GM23248 (cell line): ENCODE results near the gene EIF2S3. TPM values are rescaled to one million over a fixed set of nuclear protein-coding genes. Genes with fewer than 3 reads are reported as not detected.

ENCODE experiments used
- DNase-seq: peaks from one replicate; pipeline ENCODE4 v3.0.0-alpha.2; 2015
- H2AFZ ChIP-seq: fragments of 200-600 bp; sonication (generic); 2 replicates; pipeline ENCODE4 v1.6.1; 2016; ENCODE audit warnings: antibody characterized with exemption
- H3F3A ChIP-seq: fragments of 200-600 bp; sonication (generic); 2 replicates; pipeline ENCODE4 v1.6.1; 2016; ENCODE audit warnings: mild to moderate bottlenecking, antibody characterized with exemption, mixed run types; ENCODE audit not compliant: insufficient read depth
- H3K27ac ChIP-seq: fragments of 200-600 bp; sonication (generic); 2 replicates; pipeline ENCODE4 v1.5.1; 2016; ENCODE audit warnings: mild to moderate bottlenecking
- H3K27me3 ChIP-seq: fragments of 200-600 bp; sonication (generic); replicated peaks from 2 replicates; pipeline ENCODE4 v1.6.1; 2016; ENCODE audit warnings: mild to moderate bottlenecking; ENCODE audit not compliant: insufficient read depth
- H3K36me3 ChIP-seq: fragments of 200-600 bp; sonication (generic); 2 replicates; pipeline ENCODE4 v1.6.1; 2016; ENCODE audit warnings: low read depth, mild to moderate bottlenecking
- H3K4me1 ChIP-seq: fragments of 200-600 bp; sonication (generic); 2 replicates; pipeline ENCODE4 v1.6.1; 2016; ENCODE audit warnings: mild to moderate bottlenecking; ENCODE audit not compliant: insufficient read depth
- H3K4me2 ChIP-seq: fragments of 200-600 bp; sonication (generic); one replicate; pipeline ENCODE4 v1.6.1; 2016; ENCODE audit warnings: mild to moderate bottlenecking; ENCODE audit not compliant: unreplicated experiment
- H3K4me3 ChIP-seq: fragments of 200-600 bp; sonication (generic); 2 replicates; pipeline ENCODE4 v1.5.1; 2016; ENCODE audit warnings: mild to moderate bottlenecking
- H3K79me2 ChIP-seq: fragments of 200-600 bp; sonication (generic); 2 replicates; pipeline ENCODE4 v1.6.1; 2016; ENCODE audit warnings: mild to moderate bottlenecking; ENCODE audit not compliant: insufficient read depth
- H3K9ac ChIP-seq: fragments of 200-600 bp; sonication (generic); 2 replicates; pipeline ENCODE4 v1.6.1; 2016; ENCODE audit warnings: mild to moderate bottlenecking
- H3K9me2 ChIP-seq: fragments of 200-600 bp; sonication (generic); 2 replicates; pipeline ENCODE4 v1.6.1; 2016; ENCODE audit warnings: mixed run types, mild to moderate bottlenecking, moderate library complexity; ENCODE audit not compliant: insufficient read depth
- H3K9me3 ChIP-seq: fragments of 200-600 bp; sonication (generic); one replicate; pipeline ENCODE4 v1.6.1; 2017; ENCODE audit warnings: low read depth
- H4K20me1 ChIP-seq: fragments of 200-600 bp; sonication (generic); 2 replicates; pipeline ENCODE4 v1.6.0; 2016; ENCODE audit not compliant: insufficient read depth
- EZH2 ChIP-seq: fragments of 200-600 bp; sonication (generic); IDR thresholded peaks from 2 replicates; pipeline ENCODE4 v1.6.1; 2018; ENCODE audit warnings: antibody characterized with exemption, mild to moderate bottlenecking; ENCODE audit not compliant: insufficient read depth, poor library complexity, severe bottlenecking
- EZH2phosphoT487 ChIP-seq: fragments of 200-600 bp; sonication (generic); IDR thresholded peaks from 2 replicates; pipeline ENCODE4 v1.6.1; 2018; ENCODE audit warnings: antibody characterized with exemption, moderate library complexity, mild to moderate bottlenecking, low read depth; ENCODE audit not compliant: insufficient read depth
- WGBS, 2 experiments: methylation state at CpG; one replicate each; pipeline ENCODE4 v1.1.6; 2015 to 2017; ENCODE audit warnings: low lambda C conversion rate in 2 of 2, low coverage in 1 of 2; ENCODE audit errors: missing lambda C conversion rate in 2 of 2; 5-methylcytosine and 5-hydroxymethylcytosine counted together
- in situ Hi-C: fragments of 300-500 bp; cut with MboI; formaldehyde crosslinking; loops from 2 replicates; pipeline ENCODE4 v1.15.0; 2020
- polyA plus RNA-seq: library from polyadenylated mRNA; unstranded; fragments of >200 nt; fragmentation: Nextera tagmentation; extraction: Ambion mirVana; gene quantifications from 2 replicates; pipeline ENCODE4 v1.2.1, GENCODE V29; 2016
- total RNA-seq: library from RNA; depleted of rRNA; stranded (reverse); fragments of >200 nt; shearing (Covaris generic); gene quantifications from 2 replicates; pipeline ENCODE4 v1.2.3, GENCODE V29; 2014

The EIF2S3 gene
- total and polyA plus RNA-seq, 2 experiments from 2014 or later: 57.2 to 190 TPM

DNA sequence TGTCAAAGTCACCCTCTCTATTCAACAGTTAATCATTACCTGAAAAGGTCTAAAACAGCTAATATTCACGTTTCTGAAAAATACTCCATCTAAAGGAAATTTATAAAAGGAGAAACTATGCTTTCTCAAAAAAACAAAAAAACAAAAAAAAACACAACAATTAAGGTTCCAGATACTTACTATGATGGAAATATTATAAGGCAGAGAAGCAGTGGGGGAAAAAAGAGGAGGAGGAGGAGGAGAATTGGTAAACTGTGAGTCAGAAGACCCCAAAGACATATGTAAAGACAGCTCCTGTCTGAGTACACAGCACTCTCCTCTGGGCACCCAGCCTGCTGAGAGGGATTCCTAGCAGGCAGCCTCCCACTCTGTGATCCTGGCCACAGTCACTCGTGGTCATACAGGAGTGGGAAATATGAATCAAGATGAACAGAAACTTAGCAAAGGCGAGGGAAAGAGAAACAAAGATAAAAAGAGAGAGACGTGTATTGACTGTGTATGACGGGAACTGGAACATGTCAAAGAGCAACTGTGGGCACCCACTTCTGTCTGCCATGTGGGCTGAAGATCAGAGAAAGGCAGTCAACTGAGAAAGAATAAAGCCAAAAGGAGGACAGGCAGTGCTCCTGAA is 40.3 kb upstream of the EIF2S3 start:
- Histone ChIP-seq H3K27me3 (no peaks in the 10 kb centered on the region), H3F3A (0 out of 2 replicates have a peak, but pooled peaks cover under 1% of the 10 kb centered on the region), H3K9me2 (no peaks in the 10 kb centered on the region), H3K4me3 (no peak overlapping the region), H3K4me1 (peaks cover 2% of the 10 kb centered on the region; the same call in 1 of the 2 replicates), H3K9ac (no peak overlapping the region), H2AFZ (no peak overlapping the region), H3K36me3 (no peaks in the 10 kb centered on the region), H4K20me1 (no peaks in the 10 kb centered on the region), H3K9me3 (no peaks in the 10 kb centered on the region), H3K4me2 (no peak overlapping the region), H3K79me2 (peaks cover 97% of the 10 kb centered on the region), H3K27ac (no peak overlapping the region)
- WGBS, 2 experiments: 60 to 62% methylated on average over 5 of the region's 5 CpGs
- DNase-seq: peak; percentile 12
- TF ChIP-seq EZH2 (no peak), EZH2phosphoT487 (no peak)
- in situ Hi-C loops: no loop called here

GRCh38 chrX:24017674-24018073 is 37.1 kb upstream of the EIF2S3 start:
- DNase-seq: no peak
- H3K9me3 ChIP-seq: no peaks in the 10 kb centered on the region
- H3K27ac ChIP-seq: no peak overlapping the region
- H3K79me2 ChIP-seq: peaks cover 100% of the 10 kb centered on the region
- H3K9me2 ChIP-seq: no peaks in the 10 kb centered on the region
- H3K9ac ChIP-seq: no peak overlapping the region
- TF ChIP-seq EZH2: no peak
- no peak for TF ChIP-seq EZH2phosphoT487
- no peak overlapping the region for H3K4me2 ChIP-seq
- no peak overlapping the region for H2AFZ ChIP-seq
- no peak overlapping the region for H3K4me3 ChIP-seq
- peaks cover 16% of the 10 kb centered on the region for H3K4me1 ChIP-seq
- peaks cover 16% of the 10 kb centered on the region; the same call in 1 of the 2 replicates for H3F3A ChIP-seq
- no peaks in the 10 kb centered on the region for H3K36me3 ChIP-seq
- 92% methylated on average over 8 to 9 of the region's 9 CpGs for WGBS, 2 experiments
- no peaks in the 10 kb centered on the region for H3K27me3 ChIP-seq
- in situ Hi-C loops: no loop called here
- H4K20me1 ChIP-seq: no peaks in the 10 kb centered on the region

DNA sequence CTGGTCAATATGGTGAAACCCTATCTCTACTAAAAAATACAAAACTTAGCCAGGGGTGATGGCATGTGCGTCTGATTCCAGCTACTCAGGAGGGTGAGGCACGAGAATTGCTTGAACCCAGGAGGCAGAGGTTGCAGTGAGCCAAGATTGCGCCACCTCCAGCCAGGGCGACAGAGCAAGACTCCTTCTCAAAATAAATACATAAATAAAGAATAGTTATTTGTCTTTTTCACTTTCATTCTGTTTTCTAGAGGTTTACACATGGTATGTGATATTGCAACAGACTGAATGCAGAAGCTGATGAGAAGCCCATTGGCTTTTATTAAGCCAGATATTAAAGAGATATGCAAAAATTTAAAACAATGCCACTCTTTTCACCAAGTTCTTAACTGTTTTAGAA is 35.9 kb upstream of the EIF2S3 start:
- H3F3A ChIP-seq: peaks cover 16% of the 10 kb centered on the region; the same call in 1 of the 2 replicates
- H3K36me3 ChIP-seq: no peaks in the 10 kb centered on the region
- no peaks in the 10 kb centered on the region for H4K20me1 ChIP-seq
- 45 to 61% methylated on average over 4 of the region's 4 CpGs for WGBS, 2 experiments
- H3K9ac ChIP-seq: no peak overlapping the region
- H3K27me3 ChIP-seq: no peaks in the 10 kb centered on the region
- no peak overlapping the region for H3K4me3 ChIP-seq
- no peaks in the 10 kb centered on the region for H3K9me3 ChIP-seq
- TF ChIP-seq EZH2phosphoT487: no peak
- TF ChIP-seq EZH2: no peak
- peak; percentile 19 for DNase-seq
- H3K27ac ChIP-seq: 0 out of 2 replicates have a peak overlapping the region, but pooled peaks have one; percentile 8
- H2AFZ ChIP-seq: no peak overlapping the region
- in situ Hi-C loops: no loop called here
- H3K79me2 ChIP-seq: peaks cover 100% of the 10 kb centered on the region
- H3K9me2 ChIP-seq: no peaks in the 10 kb centered on the region
- no peak overlapping the region for H3K4me2 ChIP-seq
- H3K4me1 ChIP-seq: peaks cover 16% of the 10 kb centered on the region

- no peaks in the 10 kb centered on the region for H3K9me2 ChIP-seq
- no peaks in the 10 kb centered on the region for H3K36me3 ChIP-seq
- H4K20me1 ChIP-seq: no peaks in the 10 kb centered on the region
- H3K4me2 ChIP-seq: no peak overlapping the region
- in situ Hi-C loops: no loop called here
- WGBS, 2 experiments: 98 to 99% methylated on average over 6 to 7 of the region's 7 CpGs
- H3K27ac ChIP-seq: no peak overlapping the region
- no peak overlapping the region for H3K4me3 ChIP-seq
- no peak overlapping the region for H3K9ac ChIP-seq
- no peak for TF ChIP-seq EZH2
- no peaks in the 10 kb centered on the region for H3K9me3 ChIP-seq
- H2AFZ ChIP-seq: no peak overlapping the region
- H3K4me1 ChIP-seq: peaks cover 16% of the 10 kb centered on the region
- H3K27me3 ChIP-seq: no peaks in the 10 kb centered on the region
- H3K79me2 ChIP-seq: peaks cover 100% of the 10 kb centered on the region
- H3F3A ChIP-seq: peaks cover 16% of the 10 kb centered on the region; the same call in 1 of the 2 replicates
- DNase-seq: no peak
Measured at GRCh38 chrX:24019448-24019847, 35.3 kb upstream of the EIF2S3 start.
